Activated T-cell treated with anti-CD3 and anti-CD28 coated beads, Interleukin-2, amount 50 U/mL, for 4 hours (primary cell): ENCODE results near the gene SPATA25. TPM values are rescaled to one million over a fixed set of nuclear protein-coding genes. Genes with fewer than 3 reads are reported as not detected.
A peak's percentile ranks its signal among the peaks of the same experiment; 100 is the strongest.

Experiments used
- ATAC-seq, 2 donors: fragments of 200-7000 bp; cut with Tn5 transposase; one replicate each; pipeline ENCODE4 v1.10.0; 2021
- DNase-seq: peaks from one replicate; pipeline ENCODE4 v3.0.0-alpha.2; 2020
- H3K27me3 Mint-ChIP-seq: one replicate; pipeline ENCODE4 v1.8.0; 2021; ENCODE audit warnings: low read depth, mixed read lengths
- H3K36me3 Mint-ChIP-seq: one replicate; pipeline ENCODE4 v1.8.0; 2022; ENCODE audit warnings: mixed read lengths; ENCODE audit not compliant: insufficient read depth
- H3K4me1 Mint-ChIP-seq: one replicate; pipeline ENCODE4 v1.8.0; 2021; ENCODE audit warnings: low read depth, mixed read lengths
- H3K4me3 Mint-ChIP-seq: one replicate; pipeline ENCODE4 v1.8.0; 2021; ENCODE audit warnings: mild to moderate bottlenecking, moderate library complexity, mixed read lengths
- H3K9me3 Mint-ChIP-seq: one replicate; pipeline ENCODE4 v1.8.0; 2021; ENCODE audit warnings: mixed read lengths
- total RNA-seq, 3 donors: library from RNA; stranded (reverse); gene quantifications; one replicate each; pipeline ENCODE4 v1.2.1, GENCODE V29; 2021

The SPATA25 gene
- total RNA-seq, 3 donors from 2014 or later = 0.63 to 0.73 (median 0.73) TPM

DNA sequence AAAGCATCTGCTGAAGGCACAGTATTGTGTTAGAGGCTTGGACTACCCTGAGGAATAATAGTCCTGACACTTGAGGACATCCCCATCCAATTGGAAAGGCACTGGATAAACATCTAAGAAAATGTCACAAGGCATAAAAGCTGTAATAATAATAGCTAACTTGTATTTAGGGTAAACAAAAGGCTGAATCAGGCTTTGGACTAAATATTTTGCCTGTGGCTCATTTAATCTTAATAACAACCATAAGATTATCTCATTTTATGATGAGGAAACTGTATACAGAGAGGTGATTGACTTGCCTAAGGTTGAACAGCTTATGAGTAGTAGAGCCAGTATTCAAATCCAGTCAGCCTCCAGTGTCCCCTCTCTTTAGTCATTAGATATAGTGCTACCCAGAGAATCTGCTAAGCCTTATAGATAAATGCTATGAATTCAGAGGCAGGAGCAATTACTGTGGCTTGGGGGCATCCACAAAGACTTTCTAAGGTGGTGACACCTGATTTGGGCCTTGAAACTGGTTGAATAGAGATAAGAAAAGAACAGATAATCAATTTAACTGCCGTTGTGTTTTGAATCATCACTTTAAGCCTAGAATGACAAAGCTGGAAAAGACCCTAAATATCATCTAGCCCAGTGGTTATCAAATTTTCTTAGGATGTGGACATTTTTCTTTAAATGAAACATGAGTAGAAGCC, 13.9 kb downstream of the SPATA25 start:
- no peaks in the 10 kb centered on the region for H3K27me3 Mint-ChIP-seq
- peaks cover 6% of the 10 kb centered on the region for H3K36me3 Mint-ChIP-seq
- H3K9me3 Mint-ChIP-seq = no peaks in the 10 kb centered on the region
- DNase-seq (no peak), ATAC-seq (no peak)
- no peaks in the 10 kb centered on the region for H3K4me1 Mint-ChIP-seq
- H3K4me3 Mint-ChIP-seq = no peak overlapping the region

DNA sequence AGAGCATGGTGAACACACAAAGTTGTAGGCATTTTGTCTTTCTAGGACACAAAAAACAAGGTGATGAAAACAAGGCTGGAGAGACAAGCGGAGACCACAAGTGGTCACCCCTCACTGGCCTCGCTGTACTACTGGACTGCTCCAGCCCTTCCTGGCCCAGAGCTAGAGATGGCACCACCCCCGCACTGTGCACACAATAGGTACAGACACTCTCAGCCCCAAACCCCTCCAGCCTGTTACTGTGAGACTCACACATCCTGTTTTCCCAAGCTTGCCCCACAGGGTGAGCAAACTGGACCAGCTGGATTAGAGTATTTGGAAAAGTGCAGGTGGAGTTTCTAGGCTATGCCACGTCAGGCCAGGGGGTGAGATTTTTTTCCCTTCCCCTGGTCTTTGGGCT, 14.8 kb downstream of the SPATA25 start:
- no peak for ATAC-seq
- no peaks in the 10 kb centered on the region for H3K27me3 Mint-ChIP-seq

DNA sequence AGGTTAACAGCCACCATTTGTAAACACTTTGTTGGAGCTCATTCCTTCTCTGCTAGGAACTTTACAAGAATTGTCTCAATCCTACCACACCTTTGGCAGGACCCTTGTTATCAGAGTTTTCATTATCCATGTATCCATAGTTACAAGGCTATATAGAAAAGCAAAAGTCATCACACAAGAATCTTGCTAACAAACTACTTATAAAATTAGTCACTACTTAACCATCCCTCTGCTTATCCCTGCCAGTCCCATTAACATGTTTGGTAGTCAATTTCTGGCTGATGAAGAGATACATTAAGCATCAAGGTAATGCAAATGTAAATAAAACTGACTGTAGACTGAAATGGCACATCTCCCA, 19.6 kb downstream of the SPATA25 start:
- H3K4me1 Mint-ChIP-seq = no peaks in the 10 kb centered on the region
- H3K36me3 Mint-ChIP-seq = peaks cover 2% of the 10 kb centered on the region
- H3K9me3 Mint-ChIP-seq = no peaks in the 10 kb centered on the region
- H3K4me3 Mint-ChIP-seq = no peak overlapping the region
- H3K27me3 Mint-ChIP-seq = no peaks in the 10 kb centered on the region
- ATAC-seq (no peak), DNase-seq (no peak)

More for the DNA sequence above, 14.8 kb downstream of the SPATA25 start:
- H3K4me3 Mint-ChIP-seq = no peak overlapping the region
- no peak for DNase-seq
- no peaks in the 10 kb centered on the region for H3K9me3 Mint-ChIP-seq
- H3K4me1 Mint-ChIP-seq = no peaks in the 10 kb centered on the region
- H3K36me3 Mint-ChIP-seq = peaks cover 6% of the 10 kb centered on the region

DNA sequence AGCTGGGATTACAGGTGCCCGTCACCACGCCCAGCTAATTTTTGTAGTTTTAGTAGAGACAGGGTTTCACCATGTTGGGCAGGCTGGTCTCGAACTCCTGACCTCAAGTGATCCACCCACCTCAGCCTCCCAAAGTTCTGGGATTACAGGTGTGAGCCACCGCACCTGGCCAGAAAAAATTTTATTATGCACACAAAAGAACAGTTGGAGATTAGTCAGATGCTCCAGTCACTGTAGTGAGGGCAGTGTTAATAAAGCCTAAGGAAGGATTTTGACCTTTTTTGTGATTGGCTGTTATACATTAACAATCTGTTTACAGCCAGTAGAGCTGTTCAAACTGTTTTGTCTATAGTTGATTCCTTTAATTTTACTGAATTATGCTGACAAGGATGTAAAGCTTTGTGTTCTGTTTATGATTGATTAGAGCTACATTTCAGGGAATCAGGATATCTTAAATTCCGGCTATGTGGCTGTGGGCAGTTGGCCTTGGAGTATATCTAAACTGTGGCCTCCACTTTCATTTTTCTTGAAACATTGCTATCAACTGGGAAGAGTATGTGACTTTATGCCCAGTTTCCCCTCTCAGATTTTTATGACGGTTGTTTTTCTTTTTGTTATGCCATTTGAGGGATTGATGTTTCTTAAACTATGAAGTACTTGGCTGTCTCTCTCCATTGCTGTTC, 20.1 kb downstream of the SPATA25 start:
- H3K36me3 Mint-ChIP-seq = peaks cover under 1% of the 10 kb centered on the region
- no peaks in the 10 kb centered on the region for H3K9me3 Mint-ChIP-seq
- no peaks in the 10 kb centered on the region for H3K27me3 Mint-ChIP-seq
- H3K4me1 Mint-ChIP-seq = no peaks in the 10 kb centered on the region
- ATAC-seq (no peak), DNase-seq (no peak)
- no peak overlapping the region for H3K4me3 Mint-ChIP-seq

DNA sequence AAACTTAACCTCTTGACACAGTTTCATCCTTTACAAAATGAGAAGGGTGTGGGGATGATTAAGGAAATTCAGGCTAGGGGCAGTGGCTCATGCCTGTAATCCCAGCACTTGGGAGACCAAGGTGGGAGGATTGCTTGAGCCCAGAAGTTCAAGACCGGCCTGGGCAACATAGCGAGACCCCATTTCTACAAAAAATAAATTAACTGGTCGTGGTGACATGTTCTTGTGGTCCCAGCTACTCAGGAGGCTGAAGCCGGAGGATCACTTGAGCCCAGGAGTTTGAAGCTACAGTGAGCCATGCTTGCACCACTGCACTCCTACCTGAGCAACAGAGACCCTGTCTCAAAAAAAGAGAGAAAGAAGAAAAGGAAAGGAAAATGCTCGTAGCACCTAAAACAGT, 21.0 kb downstream of the SPATA25 start:
- Mint-ChIP-seq H3K9me3 (no peaks in the 10 kb centered on the region), H3K36me3 (no peaks in the 10 kb centered on the region), H3K27me3 (no peaks in the 10 kb centered on the region), H3K4me3 (no peak overlapping the region), H3K4me1 (no peaks in the 10 kb centered on the region)
- ATAC-seq (no peak), DNase-seq (no peak)

DNA sequence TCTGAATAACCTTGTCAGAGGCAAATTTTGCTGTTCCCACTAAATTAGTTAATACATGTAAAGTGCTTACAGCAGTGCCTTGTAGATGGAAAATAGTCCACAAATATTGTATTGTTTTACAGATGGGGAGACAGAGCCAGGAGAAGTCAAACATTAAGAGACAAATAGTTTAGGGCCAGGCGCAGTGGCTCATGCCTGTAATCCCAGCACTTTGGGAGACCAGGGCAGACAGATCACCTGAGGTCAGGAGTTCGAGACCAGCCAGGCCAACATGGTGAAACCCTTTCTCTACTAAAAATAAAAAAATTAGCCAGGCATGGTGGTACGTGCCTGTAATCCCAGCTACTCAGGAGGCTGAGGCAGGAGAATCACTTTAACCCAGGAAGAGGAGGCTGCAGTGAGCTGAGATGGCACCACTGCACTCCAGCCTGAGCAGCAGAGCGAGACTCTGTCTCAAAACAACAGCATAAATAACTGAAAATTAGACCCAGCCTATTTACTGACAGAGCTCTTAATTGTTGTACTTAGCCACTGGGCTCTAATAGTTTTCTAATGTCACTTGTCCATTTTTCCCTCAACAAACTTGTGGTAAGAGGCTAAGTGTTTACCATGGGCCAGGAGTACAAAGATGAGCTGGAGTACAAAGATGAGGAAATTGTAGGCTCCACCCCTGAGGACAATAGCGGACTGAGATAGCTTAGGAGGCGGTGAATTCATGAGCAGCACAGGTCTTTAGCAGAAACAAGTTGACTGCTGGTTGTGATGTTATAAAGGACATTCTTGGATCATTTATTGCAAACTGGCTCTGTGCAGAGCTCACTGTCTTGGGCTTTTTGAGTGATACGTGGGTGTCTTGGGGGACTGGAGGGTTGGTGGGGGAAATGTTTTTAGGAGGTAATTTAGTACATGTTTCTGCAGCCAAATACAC, 23.6 kb downstream of the SPATA25 start:
- no peak for DNase-seq
- Mint-ChIP-seq H3K36me3 (peaks cover 7% of the 10 kb centered on the region), H3K9me3 (no peaks in the 10 kb centered on the region), H3K4me3 (no peak overlapping the region), H3K27me3 (no peaks in the 10 kb centered on the region), H3K4me1 (peaks cover 8% of the 10 kb centered on the region)
- ATAC-seq = no peak

DNA sequence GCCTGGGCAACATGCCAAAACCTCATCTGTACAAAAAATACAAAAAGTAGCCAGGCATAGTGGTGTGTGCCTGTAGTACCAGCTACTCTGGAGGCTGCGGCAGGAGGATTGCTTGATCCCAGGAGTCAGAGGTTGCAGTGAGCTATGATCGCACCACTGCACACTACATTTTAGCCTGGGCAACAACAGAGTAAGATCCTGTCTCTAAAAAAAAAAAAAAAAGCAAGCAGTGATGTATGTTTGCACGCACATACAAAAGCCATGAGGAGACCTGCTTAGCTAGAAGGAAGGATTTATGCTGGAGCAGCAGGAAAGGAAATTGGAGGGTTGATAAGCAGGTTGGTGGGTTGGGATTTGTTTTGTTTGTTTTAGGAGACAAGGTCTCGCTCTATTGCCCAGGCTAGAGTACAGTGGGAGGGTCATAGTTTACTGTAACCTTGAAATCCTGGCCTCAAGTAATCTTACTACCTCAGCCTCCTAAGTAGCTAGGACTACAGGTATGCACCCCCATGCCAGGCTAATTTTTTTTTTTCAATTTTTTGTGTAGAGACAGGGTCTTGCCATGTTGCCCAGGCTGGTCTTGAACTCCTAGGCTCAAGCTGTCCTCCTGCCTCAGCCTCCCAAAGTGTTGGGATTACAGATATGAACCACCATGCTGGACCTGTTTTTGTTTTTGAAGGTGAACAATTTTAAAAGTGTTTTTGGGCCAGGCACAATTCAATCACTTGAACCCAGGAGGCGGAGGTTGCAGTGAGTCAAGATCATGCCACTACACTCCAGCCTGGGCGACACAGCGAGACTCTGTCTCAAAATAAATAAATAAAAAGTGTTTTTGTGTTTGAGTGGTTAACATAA, 26.0 kb downstream of the SPATA25 start:
- Mint-ChIP-seq H3K9me3 (no peaks in the 10 kb centered on the region), H3K27me3 (no peaks in the 10 kb centered on the region), H3K36me3 (peaks cover 7% of the 10 kb centered on the region), H3K4me3 (no peak overlapping the region), H3K4me1 (peaks cover 22% of the 10 kb centered on the region)
- no peak for DNase-seq
- ATAC-seq = no peak

DNA sequence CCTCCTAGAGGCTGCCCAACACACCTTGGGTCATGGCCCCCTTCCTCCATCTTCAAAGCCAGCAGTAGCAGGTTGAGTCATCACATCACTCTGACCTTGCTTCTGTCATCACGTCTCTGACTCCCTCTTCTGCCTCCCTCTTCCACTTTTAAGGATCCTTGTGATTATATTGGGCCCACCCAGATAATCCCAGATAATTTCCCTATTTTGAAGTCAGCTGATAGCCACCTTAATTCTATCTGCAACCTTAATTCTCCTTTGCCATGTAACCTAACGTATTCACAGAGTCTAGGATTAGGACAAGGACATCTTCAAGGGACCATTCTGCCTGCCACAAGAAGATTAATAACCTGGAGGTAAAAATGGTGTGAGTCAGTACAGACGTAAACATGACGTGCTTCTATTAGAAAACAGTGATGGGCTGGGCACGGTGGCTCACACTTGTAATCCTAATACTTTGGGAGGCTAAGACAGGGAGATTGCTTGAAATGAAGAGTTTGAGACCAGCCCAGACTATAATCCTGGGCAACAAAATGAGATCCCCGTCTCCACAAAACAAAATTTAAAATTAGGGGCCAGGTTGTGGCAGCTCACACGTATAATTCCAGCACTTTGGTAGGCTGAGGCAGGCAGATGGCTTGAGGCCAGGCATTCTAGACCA, 26.7 kb downstream of the SPATA25 start:
- Mint-ChIP-seq H3K4me3 (no peak overlapping the region), H3K27me3 (no peaks in the 10 kb centered on the region), H3K4me1 (peaks cover 28% of the 10 kb centered on the region), H3K36me3 (peaks cover 7% of the 10 kb centered on the region), H3K9me3 (no peaks in the 10 kb centered on the region)
- DNase-seq (no peak), ATAC-seq (no peak)

DNA sequence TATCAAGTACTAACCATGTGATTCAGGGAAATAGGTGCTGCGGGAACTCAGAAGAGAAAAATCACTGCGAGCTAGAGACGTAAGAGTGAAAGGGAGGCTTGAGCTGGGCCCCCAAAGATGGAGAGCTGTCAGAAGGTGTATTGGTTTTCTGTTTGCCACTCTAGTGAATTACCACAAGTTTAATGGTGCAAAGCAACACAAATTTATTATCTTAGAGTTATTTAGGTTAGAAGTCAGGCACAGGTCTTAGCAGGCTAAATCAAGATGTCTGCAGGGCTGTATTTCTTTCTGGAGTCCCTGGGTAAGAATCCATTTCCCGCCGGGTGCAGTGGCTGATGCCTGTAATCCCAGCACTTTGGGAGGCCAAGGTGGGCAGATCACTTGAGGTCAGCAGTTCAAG, 27.5 kb downstream of the SPATA25 start:
- no peaks in the 10 kb centered on the region for H3K27me3 Mint-ChIP-seq
- H3K4me3 Mint-ChIP-seq = no peak overlapping the region
- ATAC-seq = no peak
- H3K36me3 Mint-ChIP-seq = peaks cover 7% of the 10 kb centered on the region
- DNase-seq = no peak
- H3K9me3 Mint-ChIP-seq = no peaks in the 10 kb centered on the region
- peaks cover 35% of the 10 kb centered on the region for H3K4me1 Mint-ChIP-seq

DNA sequence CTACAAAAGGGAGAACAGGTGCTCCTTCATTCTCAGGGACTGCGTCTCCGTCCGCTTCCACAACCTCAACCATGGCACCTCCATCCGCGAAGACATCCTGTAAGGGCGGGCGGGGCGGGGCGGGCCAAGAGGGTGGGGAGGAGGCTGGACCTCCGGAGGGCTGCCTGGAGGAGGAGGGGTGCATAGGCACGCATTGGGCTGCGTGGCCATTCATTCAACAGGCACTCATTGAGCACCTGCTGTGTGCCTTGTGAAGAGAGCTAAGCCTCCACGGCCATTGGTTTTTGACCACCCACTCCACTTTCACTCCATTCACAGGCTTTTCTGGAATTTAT, 29.6 kb downstream of the SPATA25 start:
- H3K4me1 Mint-ChIP-seq = peaks cover 41% of the 10 kb centered on the region
- DNase-seq (no peak), ATAC-seq (peak; percentile 27 to 29)
- no peaks in the 10 kb centered on the region for H3K9me3 Mint-ChIP-seq
- H3K36me3 Mint-ChIP-seq = peaks cover 13% of the 10 kb centered on the region
- H3K4me3 Mint-ChIP-seq = peak overlapping the region; percentile 95
- H3K27me3 Mint-ChIP-seq = no peaks in the 10 kb centered on the region

DNA sequence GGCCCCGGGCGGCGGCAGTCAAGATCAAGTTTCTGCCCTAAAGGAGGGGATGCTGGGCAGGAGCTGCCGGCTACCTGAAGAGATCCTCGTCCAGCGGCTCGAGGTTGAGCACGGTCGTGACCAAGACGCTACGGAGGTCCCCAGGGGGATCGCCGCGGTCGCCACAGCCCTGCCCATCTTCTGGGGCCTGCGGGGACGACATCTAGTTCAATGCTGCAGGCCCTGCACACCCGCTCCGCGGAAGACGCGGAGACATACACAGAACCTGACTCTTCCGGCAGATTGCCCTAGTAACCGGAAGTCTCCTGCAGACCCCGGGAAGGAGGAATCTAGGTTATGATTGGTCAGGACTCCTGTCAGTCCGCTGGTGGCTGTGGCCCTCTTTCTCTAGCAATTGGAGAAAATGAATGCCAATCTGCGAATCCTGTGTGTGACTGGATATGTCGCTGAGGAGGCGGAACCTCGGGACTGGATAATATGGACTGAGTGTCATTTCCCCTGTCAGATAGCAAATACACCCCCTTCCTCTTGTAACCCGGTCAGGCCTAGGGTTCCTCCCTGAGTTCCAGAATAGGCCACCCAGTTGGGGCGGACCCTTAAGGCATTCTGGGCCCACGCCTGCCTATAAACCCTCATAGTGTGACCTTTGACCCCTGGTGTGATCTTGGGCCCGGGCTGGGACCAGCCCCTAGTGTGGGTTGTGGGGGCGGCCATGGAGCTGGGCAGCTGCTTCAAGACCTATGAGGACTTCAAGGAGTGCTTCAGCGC, 30.1 kb downstream of the SPATA25 start, which contains the start of the genes ACOT8 and ZSWIM3:
Gene ACOT8, minus strand, starts transcription at position 279 of the 768 bp plus-strand sequence. Its CDS starts 77 bp downstream, at position 202.
Gene ZSWIM3, plus strand, starts transcription at position 501 of the 768 bp plus-strand sequence. Its CDS starts 212 bp downstream, at position 713.
- H3K4me1 Mint-ChIP-seq = peaks cover 42% of the 10 kb centered on the region
- DNase-seq (peak; percentile 87), ATAC-seq (peak; percentile 99)
- H3K9me3 Mint-ChIP-seq = no peaks in the 10 kb centered on the region
- no peaks in the 10 kb centered on the region for H3K27me3 Mint-ChIP-seq
- peak within 1 kb of the TSS; percentile 95 for H3K4me3 Mint-ChIP-seq
- H3K36me3 Mint-ChIP-seq = peaks cover 14% of the 10 kb centered on the region

DNA sequence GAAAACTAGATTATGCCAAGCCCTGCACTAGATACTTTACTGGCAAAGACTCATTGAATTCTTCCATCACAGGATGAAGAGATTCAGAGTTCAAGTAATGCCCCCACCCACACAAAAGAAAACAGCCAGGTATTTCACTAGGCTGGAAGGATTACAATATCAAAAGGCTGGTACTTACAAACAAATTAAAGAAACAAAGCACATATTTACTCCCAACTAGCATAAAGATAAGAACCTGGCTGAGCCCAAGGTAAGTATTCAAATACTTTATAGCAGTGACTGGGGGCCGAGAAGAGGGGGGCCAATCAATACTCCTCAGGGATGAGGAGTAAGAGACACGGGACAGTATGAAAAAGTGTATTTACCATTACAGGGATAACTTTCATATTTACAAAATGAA, 33.9 kb downstream of the SPATA25 start:
- DNase-seq = no peak
- no peaks in the 10 kb centered on the region for H3K9me3 Mint-ChIP-seq
- no peak overlapping the region for H3K4me3 Mint-ChIP-seq
- H3K4me1 Mint-ChIP-seq = peaks cover 33% of the 10 kb centered on the region
- peaks cover 20% of the 10 kb centered on the region for H3K36me3 Mint-ChIP-seq
- no peak for ATAC-seq
- H3K27me3 Mint-ChIP-seq = no peaks in the 10 kb centered on the region

DNA sequence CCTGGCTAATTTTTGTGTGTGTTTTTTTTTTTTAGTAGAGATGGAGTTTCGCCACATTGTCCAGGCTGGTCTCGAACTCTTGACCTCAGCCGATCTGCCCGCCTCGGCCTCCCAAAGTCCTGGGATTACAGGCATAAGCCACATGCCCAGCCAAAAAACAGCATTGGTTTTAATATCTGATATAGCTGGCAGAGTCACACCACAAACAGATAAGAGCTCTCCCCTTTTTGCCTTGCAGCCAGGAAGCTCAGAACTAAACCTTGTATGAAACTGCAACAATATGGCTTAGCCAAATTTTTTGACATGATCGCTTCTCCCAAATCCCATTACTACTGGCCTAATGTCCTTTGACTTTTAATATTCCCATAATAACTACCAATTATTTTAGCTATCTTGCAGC, 35.1 kb downstream of the SPATA25 start:
- no peak for DNase-seq
- Mint-ChIP-seq H3K9me3 (no peaks in the 10 kb centered on the region), H3K4me1 (peaks cover 25% of the 10 kb centered on the region), H3K27me3 (no peaks in the 10 kb centered on the region), H3K36me3 (peaks cover 20% of the 10 kb centered on the region), H3K4me3 (no peak overlapping the region)
- ATAC-seq = no peak
